K562 (cell line): Measurements from ENCODE around the gene RASL10B. TPM values are rescaled to one million over a fixed set of nuclear protein-coding genes. Genes with fewer than 3 reads are reported as not detected.
A peak's percentile ranks its signal among the peaks of the same experiment; 100 is the strongest.

Source experiments
- CREBBP ChIP-seq: IDR thresholded peaks from one replicate; pipeline ENCODE4 v1.6.1; 2012; ENCODE audit warnings: low read depth, mild to moderate bottlenecking, control low read depth, inconsistent platforms, low read length
- GATA2 ChIP-seq: sonication (generic); formaldehyde crosslinking; IDR thresholded peaks from 2 replicates; pipeline ENCODE4 v1.4.0; 2020; ENCODE audit warnings: mild to moderate bottlenecking, missing genetic modification reagents
- NFIC ChIP-seq: fragments of 450-650 bp; IDR thresholded peaks from 2 replicates; pipeline ENCODE4 v1.6.1; 2017; ENCODE audit warnings: mild to moderate bottlenecking, inconsistent platforms
- NFIX ChIP-seq: fragments of 250-450 bp; sonication (Bioruptor Pico); IDR thresholded peaks from 2 replicates; pipeline ENCODE4 v1.4.0; 2020; ENCODE audit warnings: low read depth, mild to moderate bottlenecking, moderate library complexity
- POLR2AphosphoS2 ChIP-seq: IDR thresholded peaks from 2 replicates; pipeline ENCODE4 v1.6.1; 2012; ENCODE audit warnings: low read length, improper control_type of control experiment
- POLR2AphosphoS5 ChIP-seq: IDR thresholded peaks from 2 replicates; pipeline ENCODE4 v1.6.1; 2011; ENCODE audit warnings: mild to moderate bottlenecking, low read depth, low read length, moderate library complexity; ENCODE audit not compliant: control insufficient read depth, insufficient read depth
- ZNF184 ChIP-seq: sonication (generic); formaldehyde crosslinking; IDR thresholded peaks from 2 replicates; pipeline ENCODE4 v1.5.0; 2020; ENCODE audit warnings: missing genetic modification reagents
- ZNF324 ChIP-seq: fragments of 250-450 bp; sonication (Bioruptor Pico); IDR thresholded peaks from 2 replicates; pipeline ENCODE4 v1.4.0; 2020; ENCODE audit warnings: mild to moderate bottlenecking
- ZNF354B ChIP-seq: fragments of 250-450 bp; sonication (Bioruptor Pico); IDR thresholded peaks from 2 replicates; pipeline ENCODE4 v1.4.0; 2020
- ZNF589 ChIP-seq: fragments of 200-800 bp; sonication (Bioruptor generic); IDR thresholded peaks from 2 replicates; pipeline ENCODE4 v1.6.1; 2016; ENCODE audit warnings: low read depth, missing genetic modification characterization, missing compliant biosample characterization
- polyA plus RNA-seq, 8 experiments: library from polyadenylated mRNA; depleted of rRNA in 4 of 8; stranded (reverse) in 5 of 8; unstranded in 3 of 8; fragments of >200 nt; fragmentation: Nextera tagmentation in 2 of 8; fragmentation: Illumina TruSeq in 1 of 8; extraction: Ambion mirVana in 2 of 8; extraction: Trizol in 1 of 8; gene quantifications; 2 replicates each; pipeline versions ENCODE4 v1.2.1 to v1.2.3, GENCODE V29; 2011 to 2014; ENCODE audit warnings: inconsistent platforms in 1 of 8, missing spikeins in 1 of 8
- total RNA-seq, 7 experiments: library from RNA; depleted of rRNA in 6 of 7; stranded (reverse); fragments of >200 nt in 6 of 7; fragmentation: Illumina TruSeq in 2 of 7; extraction: Trizol in 2 of 7; gene quantifications; 2 replicates each; pipeline versions ENCODE4 v1.2.1 to v1.2.3, GENCODE V29; 2011 to 2021; ENCODE audit warnings: low replicate concordance in 1 of 7
- TF ChIP-seq, protein P1 (sequence below), 2 experiments: IDR thresholded peaks; 2 replicates each; pipeline ENCODE4 v1.6.1; 2011; ENCODE audit warnings: borderline replicate concordance in 1 of 2, control low read depth in 1 of 2, low read depth in 1 of 2, low read length in 1 of 2, mild to moderate bottlenecking in 1 of 2, mixed read lengths in 1 of 2, moderate library complexity in 1 of 2; ENCODE audit not compliant: insufficient read depth in 1 of 2, insufficient read length in 1 of 2, poor library complexity in 1 of 2, severe bottlenecking in 1 of 2; ENCODE audit errors: extremely low read depth in 1 of 2

Gene RASL10B
- total and polyA plus RNA-seq, 9 of the 15 experiments (the other 6 are each of a cell fraction or from before 2014, with no cell fraction given) = 0.04 to 0.31 (median 0.14) TPM; not detected in 2

DNA sequence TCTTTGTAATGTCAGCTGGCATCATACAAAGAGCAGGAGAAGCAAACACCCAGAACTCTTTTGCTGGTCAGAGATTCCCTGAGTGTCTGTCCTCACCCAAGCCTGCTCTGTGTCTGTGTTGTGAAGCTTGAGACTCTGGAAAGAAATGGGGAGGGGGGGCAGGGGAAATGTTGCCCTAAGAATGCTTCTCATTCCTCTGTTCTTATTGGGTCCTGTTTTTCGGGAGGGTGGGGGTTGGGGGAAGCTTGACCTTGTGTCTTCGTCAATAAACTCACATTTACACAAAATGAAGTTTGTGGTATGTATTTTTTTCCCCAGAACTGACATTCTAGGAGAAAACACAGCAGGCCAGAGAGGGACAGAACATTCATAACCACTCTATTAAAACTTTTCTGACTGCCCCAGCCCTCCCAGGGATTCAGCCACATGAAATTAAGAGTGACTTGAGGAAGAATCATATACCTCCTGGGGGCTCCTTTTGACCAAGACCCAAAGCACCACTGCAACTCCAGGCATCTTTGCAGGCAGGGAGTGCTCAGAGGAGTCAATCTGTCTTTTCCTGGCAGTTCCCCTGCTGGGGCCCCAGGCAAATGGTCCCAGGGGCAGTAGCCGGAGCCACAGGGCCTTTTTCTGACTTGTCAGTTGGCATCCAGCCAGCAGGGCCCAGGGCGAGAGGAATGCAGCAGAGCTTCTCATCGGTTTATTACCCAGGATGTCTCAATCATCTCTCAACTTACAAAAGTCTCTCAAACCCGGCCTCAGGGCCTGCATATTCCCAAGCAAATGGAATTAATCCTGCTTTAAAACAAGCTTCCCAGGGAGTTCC is 5.1 kb upstream of the RASL10B start (continued):
- TF ChIP-seq, protein P1, sequence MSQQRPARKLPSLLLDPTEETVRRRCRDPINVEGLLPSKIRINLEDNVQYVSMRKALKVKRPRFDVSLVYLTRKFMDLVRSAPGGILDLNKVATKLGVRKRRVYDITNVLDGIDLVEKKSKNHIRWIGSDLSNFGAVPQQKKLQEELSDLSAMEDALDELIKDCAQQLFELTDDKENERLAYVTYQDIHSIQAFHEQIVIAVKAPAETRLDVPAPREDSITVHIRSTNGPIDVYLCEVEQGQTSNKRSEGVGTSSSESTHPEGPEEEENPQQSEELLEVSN (IDR thresholded peaks at IDR 0.05; ENCODE audit: borderline replicate concordance in 1 of 2, extremely low read depth in 1 of 2, insufficient read depth in 1 of 2, insufficient read length in 1 of 2, low read depth in 1 of 2, low read length in 1 of 2, poor library complexity in 1 of 2, severe bottlenecking in 1 of 2) = no peak
- TF ChIP-seq POLR2AphosphoS5 (no peak), POLR2AphosphoS2 (0 out of 2 replicates have a peak, but pooled peaks have one; percentile 10), ZNF354B (CRISPR knock-in tag) (no peak), GATA2 (no peak), ZNF589 (CRISPR knock-in tag) (no peak), ZNF184 (CRISPR knock-in tag) (no peak), NFIX (peak; percentile 22; the same call in 1 of the 2 replicates), ZNF324 (CRISPR knock-in tag) (no peak), CREBBP (no peak), NFIC (peak; percentile 89)
